HG02642 (cell line): ENCODE measurements around the gene FAM131C.

ENCODE experiments used
- ATAC-seq: cut with Tn5 transposase; IDR thresholded peaks from one replicate; pipeline ENCODE4 v1.9.1; 2021; ENCODE audit warnings: mild to moderate bottlenecking; ENCODE audit not compliant: unreplicated experiment, poor library complexity

FAM131C gene, protein sequence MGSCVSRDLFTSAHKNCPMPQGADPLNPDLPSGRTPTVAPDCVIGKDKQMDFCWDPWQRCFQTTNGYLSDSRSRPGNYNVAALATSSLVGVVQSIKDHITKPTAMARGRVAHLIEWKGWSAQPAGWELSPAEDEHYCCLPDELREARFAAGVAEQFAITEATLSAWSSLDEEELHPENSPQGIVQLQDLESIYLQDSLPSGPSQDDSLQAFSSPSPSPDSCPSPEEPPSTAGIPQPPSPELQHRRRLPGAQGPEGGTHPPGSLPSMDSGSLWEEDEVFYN

DNA sequence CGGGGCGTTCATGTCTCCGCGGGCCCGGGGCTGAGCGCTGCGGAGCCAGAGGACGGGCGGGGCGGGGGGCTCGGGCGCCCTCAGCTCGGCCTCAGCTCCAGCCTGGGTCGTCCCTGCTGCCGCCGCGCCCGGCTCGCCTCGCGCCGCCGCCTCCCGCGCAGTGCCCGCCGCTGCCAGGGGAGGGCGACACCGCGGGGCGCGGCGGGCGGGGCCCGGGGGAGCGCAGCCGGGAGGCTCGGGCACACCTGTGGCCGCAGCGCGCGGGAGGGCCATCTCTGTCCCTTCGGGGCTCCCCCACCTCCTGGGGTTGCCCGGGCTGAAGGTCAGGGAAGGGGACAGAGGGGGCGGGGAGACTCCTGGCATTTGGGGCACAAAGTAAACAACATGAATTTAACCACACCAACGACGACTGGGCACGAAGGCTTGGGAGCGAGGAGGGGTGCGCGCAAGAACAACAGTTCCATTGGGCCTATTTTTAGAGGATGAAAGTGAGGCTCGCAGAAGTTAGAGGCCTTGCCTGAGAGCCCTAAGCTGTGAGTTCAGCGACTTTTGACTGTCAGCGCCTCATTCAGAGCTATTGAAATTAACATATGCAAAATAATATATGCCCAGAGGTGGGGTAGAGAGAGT, at the start of gene FAM131C:
TSS of gene FAM131C (minus strand) at position 162 of the 630 bp plus-strand sequence. CDS start 209 bp downstream, outside the sequence.
- peak; percentile 44 for ATAC-seq

DNA sequence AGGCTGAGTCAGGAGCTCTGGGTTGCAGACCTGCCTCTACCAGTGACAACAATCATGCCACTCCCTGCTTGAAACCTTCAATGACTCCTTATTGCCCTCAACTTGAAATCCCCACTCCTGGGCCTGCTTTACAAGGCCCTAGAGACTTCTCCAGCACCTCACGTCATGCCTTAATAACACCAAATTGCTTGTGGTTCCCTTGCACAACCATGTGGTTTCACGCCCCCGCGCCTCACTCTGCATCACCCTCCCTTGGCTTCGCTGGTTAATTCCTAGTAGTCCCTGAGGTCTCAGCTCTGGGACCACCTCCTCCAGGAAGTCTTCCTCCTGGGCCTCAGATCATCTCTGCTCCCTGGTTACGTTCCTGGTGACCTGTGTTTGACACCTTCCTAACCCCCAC, 49.5 kb upstream of the FAM131C start:
- no peak for ATAC-seq

DNA sequence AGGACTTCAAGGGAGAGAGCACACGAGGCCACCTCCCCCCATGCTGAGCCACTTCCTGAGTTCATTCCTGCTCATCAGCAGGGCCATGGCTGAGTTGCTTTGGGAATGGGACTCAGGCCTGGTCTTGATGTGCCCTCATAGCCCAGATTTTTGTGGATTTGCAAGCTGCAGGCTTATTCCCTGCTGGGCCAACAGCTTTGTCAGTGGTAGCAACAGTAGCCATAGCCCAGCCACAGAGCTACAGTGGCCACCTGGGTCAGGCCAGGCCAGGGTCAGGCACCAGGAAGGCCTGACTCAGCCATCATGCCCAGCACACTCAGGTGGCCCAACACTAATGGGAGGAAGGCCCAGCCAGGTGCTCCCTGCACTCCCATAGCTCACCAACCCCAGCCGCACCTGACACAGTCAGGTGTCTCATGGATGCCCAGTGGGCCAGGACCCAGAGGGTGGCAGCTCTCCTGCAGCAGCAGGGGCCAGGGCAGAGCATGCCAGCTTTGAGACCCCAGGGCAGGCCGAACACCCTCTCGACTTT, 49.0 kb upstream of the FAM131C start:
- ATAC-seq: no peak

DNA sequence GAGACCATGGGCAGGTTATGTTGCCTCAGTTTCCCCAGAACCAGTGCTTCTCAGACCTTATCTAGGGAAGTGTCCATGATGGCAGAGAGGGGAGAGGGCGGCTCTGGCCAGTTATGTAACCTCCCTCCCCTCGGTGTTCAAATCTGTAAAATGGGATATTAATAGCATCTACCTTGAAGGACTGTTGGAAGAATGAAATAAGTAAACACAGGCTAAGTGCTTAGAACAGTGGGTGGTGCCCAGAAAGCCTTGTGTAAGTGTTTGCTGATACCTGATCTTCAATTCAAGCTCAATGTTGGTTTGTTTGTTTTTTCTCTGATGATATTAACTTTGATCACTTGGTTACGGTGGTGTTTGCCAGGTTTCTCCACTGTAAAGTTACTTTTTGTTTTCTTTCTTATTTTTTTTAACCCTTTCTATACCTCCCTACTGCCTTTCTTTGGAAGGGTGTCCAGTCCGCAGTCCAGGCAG, 47.5 kb upstream of the FAM131C start:
- ATAC-seq: no peak

DNA sequence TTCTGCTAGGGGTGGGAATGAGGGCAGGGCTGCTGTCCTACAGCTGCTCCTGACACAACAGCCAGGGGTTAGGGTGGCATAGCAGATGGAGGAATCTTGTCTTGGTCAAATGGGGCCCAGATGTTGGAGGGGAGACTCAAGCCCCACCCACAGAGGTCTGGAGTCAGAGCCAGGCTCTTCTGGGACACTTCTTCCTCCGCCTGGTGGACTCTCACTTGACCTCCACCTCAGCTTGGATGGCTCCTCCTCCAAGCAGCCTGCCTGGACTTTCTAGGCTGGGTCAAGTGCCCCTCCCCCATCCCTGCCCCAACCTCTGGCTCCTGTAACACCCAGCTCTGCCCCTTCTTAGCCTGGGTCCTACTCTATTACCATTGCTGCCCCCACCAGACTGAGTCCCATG, 47.0 kb upstream of the FAM131C start:
- no peak for ATAC-seq

DNA sequence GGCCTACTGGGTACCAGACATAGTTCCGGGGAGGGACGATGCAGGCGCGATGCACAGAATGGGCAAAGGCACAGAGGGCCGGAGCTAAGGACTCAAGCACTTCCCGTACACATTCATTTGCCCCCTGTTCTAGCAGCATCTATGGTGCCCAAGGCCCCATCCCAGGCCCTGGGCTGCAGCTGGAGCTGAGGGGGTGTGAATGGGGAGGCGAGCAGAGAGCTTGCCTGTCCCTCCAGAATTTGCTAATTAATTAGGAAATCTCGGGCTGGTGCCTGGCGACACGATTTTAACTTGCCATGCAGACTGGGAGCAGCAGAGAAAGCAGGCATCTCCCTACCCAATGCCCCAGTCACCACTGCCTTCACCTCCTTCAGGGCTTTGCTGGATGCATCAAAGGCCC, 46.5 kb upstream of the FAM131C start:
- ATAC-seq: no peak

DNA sequence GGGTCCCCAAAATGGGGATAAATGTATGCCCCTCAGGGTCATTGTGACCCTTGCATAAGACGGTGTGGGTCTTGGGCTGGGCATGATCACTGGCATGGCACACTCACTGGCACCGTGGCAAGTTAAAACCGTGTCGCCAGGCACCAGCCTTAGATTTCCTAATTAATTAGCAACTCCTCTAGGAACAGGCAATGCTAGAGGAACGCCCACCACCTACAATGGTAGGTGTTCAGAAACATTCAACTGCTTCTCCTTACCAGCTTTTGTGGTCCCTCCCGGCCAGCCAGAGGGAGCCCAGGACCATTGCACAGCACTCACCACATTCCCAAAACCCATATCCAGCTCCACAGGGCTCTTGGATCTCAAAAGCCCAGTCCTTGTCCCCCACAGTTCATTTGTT, 46.1 kb upstream of the FAM131C start:
- ATAC-seq: no peak

DNA sequence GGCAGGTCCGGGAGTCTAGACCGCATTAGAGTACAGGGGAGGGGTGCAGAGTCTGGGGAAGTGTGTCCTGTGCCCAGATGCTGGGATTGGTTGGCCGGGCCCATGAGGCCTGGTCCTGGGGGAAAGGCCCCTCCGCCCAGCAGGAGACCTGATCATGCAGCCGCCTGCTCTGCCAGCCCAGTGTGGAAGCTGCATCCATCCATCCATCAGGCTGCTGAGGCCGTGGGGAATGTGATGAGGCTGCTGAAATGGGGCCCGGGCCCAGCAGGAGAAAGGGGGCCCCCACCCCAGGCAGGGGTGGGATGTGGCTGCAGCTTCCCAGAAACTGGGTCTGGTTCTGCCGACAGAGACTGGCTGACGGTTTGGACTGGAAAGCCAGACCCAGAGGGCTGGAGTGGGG, 45.3 kb upstream of the FAM131C start:
- ATAC-seq: no peak

DNA sequence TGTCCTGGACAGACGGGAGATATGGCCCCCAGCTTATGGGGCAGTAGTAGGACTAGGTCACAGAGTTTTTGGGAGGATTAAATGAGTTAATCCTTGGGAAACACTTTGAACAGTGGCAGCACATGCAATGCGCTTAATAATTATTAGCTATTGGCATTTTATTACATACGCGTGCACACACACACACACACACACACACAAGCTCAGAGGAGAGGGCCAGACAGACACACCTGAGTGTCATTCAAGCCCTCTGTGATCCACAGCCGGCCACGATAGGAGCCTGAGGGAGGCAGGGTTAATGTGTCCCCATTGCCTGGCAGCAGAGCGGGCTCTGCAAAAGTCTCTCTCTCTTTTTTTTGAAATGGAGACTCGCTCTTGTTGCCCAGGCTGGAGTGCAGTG, 44.5 kb upstream of the FAM131C start:
- ATAC-seq: no peak

DNA sequence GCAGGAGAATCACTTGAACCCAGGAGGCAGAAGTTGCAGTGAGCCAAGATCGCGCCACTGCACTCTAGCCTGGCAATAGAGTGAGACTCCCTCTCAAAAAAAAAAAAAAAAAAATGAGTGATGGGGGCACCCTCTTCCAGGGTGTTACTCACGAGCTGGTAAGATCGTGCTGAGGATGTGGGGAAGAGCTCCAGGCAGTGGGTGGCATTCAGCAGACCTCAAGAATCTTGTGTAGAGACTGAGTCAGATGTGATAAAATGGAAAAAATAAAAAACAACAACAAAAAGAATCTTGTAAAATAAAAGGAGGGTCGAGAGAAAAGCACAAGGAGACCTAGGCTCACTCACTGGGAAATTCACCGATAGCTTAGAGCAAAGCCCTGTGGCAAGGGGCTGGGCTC, 43.9 kb upstream of the FAM131C start:
- ATAC-seq: no peak

DNA sequence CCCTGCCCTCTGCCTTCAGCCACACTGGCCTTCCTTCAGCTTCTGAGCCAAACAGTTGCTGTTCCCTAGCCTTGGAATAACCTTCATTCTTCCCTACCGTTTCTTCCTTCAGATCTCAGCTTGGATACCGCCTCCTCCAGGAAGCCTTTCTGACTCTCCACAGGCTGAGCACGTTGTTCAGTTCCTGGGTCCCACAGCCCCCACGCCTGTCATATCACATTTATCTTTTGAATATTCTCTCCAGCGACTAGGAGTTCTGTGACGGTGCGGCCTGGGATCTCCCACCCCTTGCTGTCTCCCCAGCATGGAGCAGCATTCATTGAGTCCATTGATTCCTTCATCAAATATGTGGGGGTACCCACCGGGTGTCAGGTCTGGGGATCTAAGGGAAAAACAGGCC, 43.2 kb upstream of the FAM131C start:
- no peak for ATAC-seq

DNA sequence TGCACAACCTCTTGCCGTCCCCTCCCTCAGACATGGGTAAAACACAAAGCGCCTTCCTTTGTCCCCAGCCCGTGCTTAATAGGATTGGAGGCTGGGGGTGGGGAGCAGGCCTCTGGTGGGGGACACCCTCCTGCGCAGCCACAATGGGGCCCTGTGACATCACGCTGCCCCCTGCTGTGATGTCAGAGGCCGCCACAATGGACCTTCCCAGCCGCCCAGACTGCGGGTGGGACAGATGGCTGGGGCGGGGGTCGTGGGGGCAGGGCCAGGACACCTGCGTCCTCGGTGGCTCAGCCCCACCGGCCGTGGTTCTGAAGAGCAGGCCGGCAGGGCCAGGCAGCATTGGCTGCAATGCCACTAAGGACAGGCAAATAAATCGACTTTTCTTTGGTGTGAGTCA, 42.6 kb upstream of the FAM131C start:
- no peak for ATAC-seq

DNA sequence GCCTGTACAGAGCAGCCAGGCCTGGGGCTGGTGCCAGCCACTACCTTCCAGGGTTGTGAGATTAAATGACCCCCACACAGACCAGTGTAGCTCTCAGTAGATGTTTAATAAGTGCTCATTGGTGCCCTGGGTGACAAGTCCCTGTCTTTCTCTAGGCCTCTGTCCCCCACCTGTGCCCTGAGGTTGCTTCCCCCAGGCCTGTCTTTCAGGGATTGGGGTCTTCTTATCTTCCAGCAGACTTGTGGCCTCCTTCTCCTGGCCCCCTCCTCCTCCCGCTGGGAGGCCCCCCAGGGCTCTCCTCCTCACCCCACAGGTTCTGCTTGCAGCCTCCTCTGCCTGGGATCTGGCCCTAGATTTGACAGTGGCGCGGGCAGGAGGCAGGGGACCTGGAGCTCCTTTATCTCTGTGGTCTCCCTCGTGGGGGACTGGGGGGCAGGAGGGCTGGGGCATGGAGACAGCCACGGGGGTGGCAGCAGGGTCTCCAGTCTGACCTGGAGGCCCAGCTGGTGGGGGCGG, 42.1 kb upstream of the FAM131C start:
- no peak for ATAC-seq

DNA sequence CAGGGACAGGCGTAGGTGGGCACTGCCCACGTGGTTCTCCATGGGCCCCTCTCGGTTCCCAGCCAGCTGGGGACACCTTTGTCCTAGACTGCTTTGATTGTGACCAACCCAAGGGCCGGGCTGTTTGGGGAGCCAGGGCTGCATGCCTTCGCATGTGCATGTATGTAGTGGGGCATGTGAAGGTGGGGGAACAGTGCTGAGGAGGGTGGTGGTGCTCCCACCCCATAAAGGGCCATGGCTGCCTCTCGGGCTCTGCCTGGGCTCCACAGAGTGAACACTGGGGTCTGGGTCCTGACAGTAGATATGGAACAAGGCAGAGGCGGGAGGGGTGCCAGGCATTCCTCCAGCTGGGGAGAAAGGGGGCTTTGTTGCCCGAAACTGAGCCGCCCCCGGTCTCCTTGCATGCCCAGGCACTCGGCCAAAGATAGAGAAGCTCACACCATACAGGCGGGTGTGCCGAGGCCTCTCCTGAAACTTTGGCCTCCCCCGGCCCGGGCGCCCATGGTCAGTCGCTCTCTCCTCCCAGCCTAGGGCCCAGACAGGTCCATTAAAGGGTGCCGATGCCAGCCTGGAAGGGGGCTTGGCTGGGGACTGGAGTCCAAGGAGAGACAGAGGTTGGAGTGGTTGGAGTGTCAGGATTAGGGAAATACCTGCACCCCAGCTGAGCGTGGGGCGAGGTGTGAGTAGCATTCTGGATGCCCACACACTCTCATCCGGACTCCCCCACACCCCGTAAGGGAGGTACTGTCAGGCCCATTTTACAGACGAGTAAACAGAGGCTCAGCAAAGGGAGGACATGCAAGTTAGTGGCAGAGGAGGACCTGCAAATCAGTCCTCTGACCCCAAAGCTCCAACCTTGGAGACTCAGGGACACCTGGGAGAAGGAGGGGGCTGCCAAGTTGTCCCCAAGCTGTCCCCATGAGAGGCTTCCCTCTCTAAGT, 41.3 kb upstream of the FAM131C start:
- ATAC-seq: no peak

DNA sequence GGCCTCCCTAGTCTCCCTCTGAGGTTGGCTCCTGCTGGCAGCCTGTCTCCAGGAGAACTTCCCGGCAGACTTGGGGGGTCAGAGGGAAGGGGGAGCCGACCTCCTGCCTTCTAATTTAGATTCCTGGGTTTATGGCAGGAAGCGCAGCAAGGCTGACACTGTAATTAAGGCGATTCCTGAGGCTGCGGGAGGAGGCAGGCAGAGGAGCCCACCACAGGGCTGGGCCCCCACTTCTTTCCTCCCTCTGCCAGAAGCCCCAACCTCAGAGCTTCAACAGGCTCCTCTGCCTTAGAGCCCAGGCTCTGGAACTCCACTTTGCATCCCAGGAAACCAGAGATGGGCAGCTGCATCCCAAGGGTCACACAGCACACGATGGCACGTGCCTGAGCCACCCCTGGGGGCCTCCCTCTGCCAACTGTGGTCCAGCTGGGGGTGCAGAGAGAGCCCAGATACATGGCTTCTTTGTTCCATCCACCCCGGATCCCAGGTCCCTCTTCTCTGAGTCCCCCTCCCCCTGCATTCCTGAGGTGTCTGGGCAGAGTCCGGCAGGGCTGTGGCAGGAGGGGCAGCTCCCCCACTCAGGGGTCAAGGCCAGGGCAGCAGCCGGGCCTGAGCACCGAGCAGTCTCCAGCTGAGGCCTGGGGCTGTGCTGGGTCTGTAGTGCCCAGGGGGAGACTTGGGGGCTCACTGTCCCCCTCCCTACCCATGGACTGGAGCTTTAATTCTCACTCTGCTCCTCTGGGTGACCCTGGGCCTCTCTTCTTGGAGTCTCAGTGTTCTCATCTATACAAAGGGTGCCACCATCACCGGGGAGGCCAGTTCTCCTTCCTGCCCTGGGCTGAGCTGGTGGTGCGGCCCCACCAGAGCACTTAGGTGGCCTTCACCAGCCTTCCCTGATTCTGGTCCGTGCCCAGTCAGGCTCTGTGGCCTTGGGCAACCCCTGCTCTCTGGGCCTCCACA, 39.4 kb upstream of the FAM131C start:
- ATAC-seq: no peak

DNA sequence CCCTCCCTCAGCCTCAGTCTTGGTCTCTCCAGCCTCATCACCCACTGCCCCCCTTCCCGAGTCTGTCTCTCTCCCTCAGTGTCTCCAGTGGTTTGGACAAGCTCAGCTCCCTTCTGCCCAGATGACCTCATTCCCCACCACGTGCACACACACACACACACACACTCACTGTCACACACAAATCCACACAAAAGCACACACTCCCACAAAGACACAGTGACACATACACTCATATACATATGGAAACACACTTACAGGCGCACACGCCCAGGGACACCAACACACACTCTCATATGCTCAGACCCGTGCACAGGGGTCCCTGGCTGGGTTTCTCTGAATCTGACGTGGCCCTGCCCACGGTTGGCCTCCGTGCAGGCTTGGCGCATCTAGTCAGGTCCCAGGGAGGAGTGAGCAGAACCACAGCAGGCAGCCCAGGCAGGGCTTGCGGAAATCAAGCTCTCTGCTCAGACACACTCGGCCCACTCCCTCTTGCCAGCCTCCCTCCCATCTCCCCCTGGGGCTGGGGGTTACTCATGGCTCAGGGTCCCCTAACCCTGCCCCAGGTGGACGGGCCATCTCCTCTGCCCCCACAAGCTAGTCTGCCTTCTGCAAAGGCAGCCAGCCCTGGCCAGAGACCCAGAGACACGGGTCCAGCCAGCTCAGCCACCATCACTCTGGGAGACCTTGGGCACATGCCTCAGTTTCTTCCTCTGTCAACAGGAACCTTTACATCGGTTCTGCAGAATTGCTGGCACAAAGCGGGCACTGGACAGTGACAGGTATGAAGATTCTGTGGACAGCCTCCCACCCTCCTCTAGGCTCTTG, 38.5 kb upstream of the FAM131C start:
- ATAC-seq: no peak

DNA sequence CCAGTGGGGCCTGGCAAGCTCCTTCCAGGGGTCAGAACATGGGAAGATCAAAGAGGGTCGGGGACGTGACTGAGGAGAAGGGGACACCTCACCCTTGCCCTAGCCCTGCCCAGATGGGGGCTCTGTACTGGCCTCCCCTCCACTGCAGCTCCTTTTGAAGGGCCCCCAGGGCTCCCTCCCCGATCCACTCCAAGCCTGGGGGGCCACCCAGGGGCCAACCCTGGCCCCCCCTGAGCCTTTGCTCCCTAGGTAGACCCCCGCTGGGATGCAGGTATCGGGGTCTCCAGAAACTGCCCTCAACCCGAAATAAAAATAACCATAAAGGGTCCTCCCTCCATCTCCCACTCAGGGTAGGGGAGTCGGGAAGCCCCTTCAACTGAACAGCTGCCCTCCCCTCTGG, 37.4 kb upstream of the FAM131C start:
- ATAC-seq: no peak

DNA sequence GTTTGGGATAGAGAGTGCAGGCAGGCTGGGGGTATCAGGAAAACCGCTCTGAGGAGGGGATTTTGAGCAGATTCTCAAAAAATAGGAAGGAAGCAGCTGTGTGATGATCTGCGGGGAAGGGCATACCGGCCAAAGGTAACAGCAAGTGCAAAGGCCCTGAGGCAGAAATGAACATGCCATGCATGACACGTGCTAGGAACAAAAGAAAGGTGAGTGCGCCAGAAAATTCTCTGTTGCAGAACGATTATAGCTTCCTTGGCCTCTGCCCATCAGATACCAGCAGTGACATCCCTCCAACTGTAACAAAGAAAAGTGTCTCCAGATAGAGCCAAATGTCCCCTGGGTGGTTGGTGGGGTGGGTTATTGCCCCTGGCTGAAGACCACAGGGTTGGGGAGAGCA, 37.0 kb upstream of the FAM131C start:
- ATAC-seq: no peak

DNA sequence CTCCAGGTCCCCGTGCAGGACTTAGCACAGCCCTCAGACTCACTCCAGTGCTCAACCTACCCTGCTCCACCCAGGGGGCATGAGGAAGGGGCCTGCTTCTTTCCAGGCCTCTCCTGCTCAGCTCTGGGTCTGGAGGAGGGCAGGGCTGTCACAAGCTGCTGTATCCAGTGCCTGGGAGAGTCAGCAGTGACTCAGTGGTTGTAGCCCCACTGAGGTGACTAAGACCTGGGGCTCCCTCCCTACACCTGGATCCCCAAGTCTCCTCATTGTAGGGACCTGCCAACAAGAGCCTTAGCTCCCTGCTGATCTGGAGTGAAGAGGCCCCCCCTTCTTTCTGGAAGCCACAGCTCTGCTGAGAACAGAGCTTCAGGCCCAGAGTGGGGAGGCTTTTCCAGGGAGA, 36.1 kb upstream of the FAM131C start:
- no peak for ATAC-seq
